NCI-H510A (cell line): Measurements from ENCODE around the gene SLC6A16.
"Not testable (repeated sequence)": the region's sequence is repeated elsewhere in the genome, so short reads cannot be mapped to it uniquely, and the experiment has no call there.

Experiments
- DNase-seq: peaks from one replicate; lab custom pipeline; 2025; lab: John Stamatoyannopoulos, UW

The SLC6A16 gene

GRCh38 chr19:49324801-49325576 lies at the start of gene SLC6A16:
Gene SLC6A16, minus strand, starts transcription at chr19:49325191. Its CDS starts 13,844 bp downstream, at chr19:49311347.
- no peak for DNase-seq

- DNase-seq: not testable (repeated sequence)
These were observed 48.2 kb upstream of the SLC6A16 start for GRCh38 chr19:49373174-49373573.

- no peak for DNase-seq
These were observed 46.2 kb upstream of the SLC6A16 start for GRCh38 chr19:49371184-49371583.

GRCh38 chr19:49368711-49369358 lies 43.8 kb upstream of the SLC6A16 start:
- no peak for DNase-seq

- DNase-seq: no peak
These were observed 41.1 kb upstream of the SLC6A16 start for GRCh38 chr19:49366110-49366509.

GRCh38 chr19:49364083-49364737 lies 39.2 kb upstream of the SLC6A16 start:
- DNase-seq: no peak

- no peak for DNase-seq
These were observed 38.5 kb upstream of the SLC6A16 start, which contains the start of gene DKKL1 for GRCh38 chr19:49363268-49364082. Gene DKKL1, plus strand, starts transcription at chr19:49363877. Its CDS starts 122 bp downstream, at chr19:49363999.

- no peak for DNase-seq
These were observed 37.9 kb upstream of the SLC6A16 start for GRCh38 chr19:49362929-49363267.

- DNase-seq: no peak
These were observed 37.3 kb upstream of the SLC6A16 start, which contains the start of gene TEAD2 for GRCh38 chr19:49362048-49362928. Gene TEAD2, minus strand, starts transcription at chr19:49362416. Its CDS starts 2,341 bp downstream, at chr19:49360075.

GRCh38 chr19:49361438-49362047 lies 36.6 kb upstream of the SLC6A16 start:
- DNase-seq: no peak

GRCh38 chr19:49359851-49360820 lies 35.1 kb upstream of the SLC6A16 start:
- no peak for DNase-seq

- DNase-seq: no peak
These were observed 32.2 kb upstream of the SLC6A16 start for GRCh38 chr19:49357186-49357585.

- no peak for DNase-seq
These were observed 31.4 kb upstream of the SLC6A16 start for GRCh38 chr19:49356382-49356781.

- no peak for DNase-seq
These were observed 30.9 kb upstream of the SLC6A16 start for GRCh38 chr19:49355909-49356353.

- DNase-seq: no peak
These were observed 24.6 kb upstream of the SLC6A16 start for GRCh38 chr19:49349567-49349966.

GRCh38 chr19:49348305-49349189 lies 23.6 kb upstream of the SLC6A16 start:
- DNase-seq: no peak

GRCh38 chr19:49347835-49348234 lies 22.8 kb upstream of the SLC6A16 start:
- no peak for DNase-seq

GRCh38 chr19:49347191-49347590 lies 22.2 kb upstream of the SLC6A16 start:
- DNase-seq: no peak
